H1 (cell line): Measurements from ENCODE around the gene TEX101. TPM values are rescaled to one million over a fixed set of nuclear protein-coding genes. Genes with fewer than 3 reads are reported as not detected.

Experiments
- HDAC2 ChIP-seq, 2 experiments: fragments of 300-600 bp in 1 of 2; sonication (generic) in 1 of 2; IDR thresholded peaks; 2 replicates each; pipeline ENCODE4 v1.6.1; 2011 to 2012; ENCODE audit warnings: low read depth in 2 of 2, low read length in 2 of 2, mild to moderate bottlenecking in 2 of 2, moderate library complexity in 2 of 2, borderline replicate concordance in 1 of 2, inconsistent platforms in 1 of 2
- RXRA ChIP-seq: IDR thresholded peaks from 2 replicates; pipeline ENCODE4 v1.6.1; 2011; ENCODE audit warnings: low read depth, mild to moderate bottlenecking, low read length, moderate library complexity; ENCODE audit not compliant: insufficient read depth
- polyA plus RNA-seq, 7 experiments: library from polyadenylated mRNA; depleted of rRNA in 3 of 7; stranded (reverse) in 5 of 7; unstranded in 2 of 7; fragments of >200 nt in 5 of 7; fragments of 200-250 nt in 2 of 7; gene quantifications; 1 replicate in 5 of 7; 2 replicates in 1 of 7; 4 replicates in 1 of 7; pipeline versions ENCODE4 v1.2.1 to v1.2.3, GENCODE V29; 2011 to 2013; ENCODE audit warnings: missing spikeins in 2 of 7, mixed read lengths in 2 of 7
- total RNA-seq: library from RNA; stranded (reverse); fragmentation: NEBNext Ultra II Directional; extraction: Animal tissue kit (Norgen Biotek cat#: 25700); gene quantifications from 2 replicates; pipeline ENCODE4 v1.2.1, GENCODE V29; 2021

TEX101 gene
- total and polyA plus RNA-seq, 2 of the 8 experiments (the other 6 are each of a cell fraction or from before 2014, with no cell fraction given) = 0.12 TPM; not detected in 1

DNA sequence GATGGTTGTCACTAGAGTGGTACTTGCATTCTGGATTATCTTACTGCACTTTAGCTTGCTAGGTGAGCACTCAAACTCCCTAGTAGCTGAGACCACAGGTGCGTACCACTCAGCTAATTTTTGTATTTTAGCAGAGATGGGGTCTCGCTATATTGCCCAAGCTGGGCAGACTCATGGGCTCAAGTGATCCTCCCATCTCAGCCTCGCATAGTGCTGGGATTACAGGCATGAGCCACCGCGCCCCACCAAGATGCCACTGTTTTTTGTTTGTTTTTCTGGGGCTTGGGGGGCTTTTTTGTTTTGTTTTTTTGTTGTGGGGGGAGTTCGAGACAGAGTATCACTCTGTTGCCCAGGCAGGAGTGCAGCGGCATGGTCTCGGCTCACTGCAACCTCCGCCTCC lies 33.0 kb downstream of the TEX101 start (continued):
- TF ChIP-seq HDAC2 (IDR thresholded peaks at IDR 0.05; ENCODE audit: borderline replicate concordance in 1 of 2, low read depth in 2 of 2, low read length in 2 of 2) (no peak), RXRA (no peak)
